ENCODE results near the gene B3GAT1.
A peak's percentile ranks its signal among the peaks of the same experiment; 100 is the strongest.
"Not testable (repeated sequence)": the region's sequence is repeated elsewhere in the genome, so short reads cannot be mapped to it uniquely, and the experiment has no call there.

B3GAT1 gene

GRCh38 chr11:134347441-134347840, 64.6 kb downstream of the B3GAT1 start:
- no peak for DNase-seq (ENCODE audit: low spot score)
- in situ Hi-C loops (cut with MboI; ENCODE audit: low sequenced_read_pairs, unreplicated experiment), result no loop called here
- no peak for TF ChIP-seq CTCF (IDR thresholded peaks at IDR 0.05; ENCODE audit: borderline replicate concordance, control extremely low read depth, extremely low read depth, insufficient read depth, missing control alignments)

GRCh38 chr11:134346976-134347350, 65.1 kb downstream of the B3GAT1 start:
- DNase-seq (ENCODE audit: low spot score), result no peak
- in situ Hi-C loops (cut with MboI; ENCODE audit: low sequenced_read_pairs, unreplicated experiment), result no loop called here

GRCh38 chr11:134346101-134346975, 65.7 kb downstream of the B3GAT1 start:
- in situ Hi-C loops (cut with MboI; ENCODE audit: low sequenced_read_pairs, unreplicated experiment), result no loop called here
- no peak for DNase-seq (ENCODE audit: low spot score)
- no peak for TF ChIP-seq CTCF (IDR thresholded peaks at IDR 0.05; ENCODE audit: borderline replicate concordance, control extremely low read depth, extremely low read depth, insufficient read depth, missing control alignments)

More at GRCh38 chr11:134346976-134347350, 65.1 kb downstream of the B3GAT1 start:
- no peak for TF ChIP-seq CTCF (IDR thresholded peaks at IDR 0.05; ENCODE audit: borderline replicate concordance, control extremely low read depth, extremely low read depth, insufficient read depth, missing control alignments)

- no peak for DNase-seq (ENCODE audit: low spot score)
- in situ Hi-C loops (cut with MboI; ENCODE audit: low sequenced_read_pairs, unreplicated experiment), result no loop called here
- no peak for TF ChIP-seq CTCF (IDR thresholded peaks at IDR 0.05; ENCODE audit: borderline replicate concordance, control extremely low read depth, extremely low read depth, insufficient read depth, missing control alignments)
Measured at GRCh38 chr11:134345237-134345550, 66.8 kb downstream of the B3GAT1 start.

- DNase-seq (ENCODE audit: low spot score), result peak; percentile 13
- in situ Hi-C loops (cut with MboI; ENCODE audit: low sequenced_read_pairs, unreplicated experiment), result not testable (repeated sequence)
Measured at GRCh38 chr11:134344497-134345236, 67.4 kb downstream of the B3GAT1 start.

- in situ Hi-C loops (cut with MboI; ENCODE audit: low sequenced_read_pairs, unreplicated experiment), result no loop called here
- no peak for DNase-seq (ENCODE audit: low spot score)
- no peak for TF ChIP-seq CTCF (IDR thresholded peaks at IDR 0.05; ENCODE audit: borderline replicate concordance, control extremely low read depth, extremely low read depth, insufficient read depth, missing control alignments)
Measured at GRCh38 chr11:134343646-134344045, 68.4 kb downstream of the B3GAT1 start.

Measured in GM13976 (cell line).